ENCODE measurements around the gene TLL2.

GRCh38 chr10:96414303-96414702 lies 99.4 kb downstream of the TLL2 start:
- TF ChIP-seq ARNT (IDR thresholded peaks at IDR 0.05) (no peak), ELF4 (IDR thresholded peaks at IDR 0.05) (no peak), L3MBTL2 (conservative IDR thresholded peaks at IDR 0.05) (no peak), ZNF384 (IDR thresholded peaks at IDR 0.05) (no peak), FOXM1 (IDR thresholded peaks at IDR 0.05; ENCODE audit: borderline replicate concordance) (no peak), FOXA1 (IDR thresholded peaks at IDR 0.05) (no peak), SUZ12 (IDR thresholded peaks at IDR 0.05) (no peak), HDGF (IDR thresholded peaks at IDR 0.05; ENCODE audit: borderline replicate concordance) (no peak), TARDBP (IDR thresholded peaks at IDR 0.05) (no peak), NFRKB (IDR thresholded peaks at IDR 0.05) (no peak), PKNOX1 (IDR thresholded peaks at IDR 0.05) (no peak), SP1 (IDR thresholded peaks at IDR 0.05) (no peak), LEF1 (IDR thresholded peaks at IDR 0.05; ENCODE audit: borderline replicate concordance) (no peak), CTBP1 (IDR thresholded peaks at IDR 0.05; ENCODE audit: borderline replicate concordance) (no peak)

All from HEK293T (cell line).